HepG2 (cell line): Measurements from ENCODE around the gene DPH5. TPM values are rescaled to one million over a fixed set of nuclear protein-coding genes. Genes with fewer than 3 reads are reported as not detected.

Experiments
- ATAC-seq: fragments of 200-7000 bp; cut with Tn5 transposase; 3 replicates; pipeline ENCODE4 v1.9.1; 2020; ENCODE audit warnings: mild to moderate bottlenecking, moderate library complexity
- Bru-seq: library from RNA; stranded (reverse); fragments of 400-500 nt; gene quantifications from one replicate; lab custom pipeline; 2021; lab: Mats Ljungman, UMichigan
- BruChase-seq, 2 experiments: library from RNA; stranded (reverse); fragments of 400-500 nt; gene quantifications; one replicate each; lab custom pipeline; 2021; lab: Mats Ljungman, UMichigan
- BruUV-seq: library from RNA; stranded (reverse); fragments of 400-500 nt; replicated peaks from 2 replicates; lab custom pipeline; 2021; lab: Mats Ljungman, UMichigan
- CTCF ChIA-PET: fragments of 300-600 bp; formaldehyde crosslinking; extraction: SDS; loops from one replicate; lab custom pipeline; 2021; ENCODE audit warnings: low total read pairs, inconsistent platforms, low intra/inter-chr PET ratio; lab: Yijun Ruan, JAX
- POLR2A ChIA-PET: fragments of 350-600 bp; sonication (Branson Sonifier 250); formaldehyde crosslinking; loops from one replicate; lab custom pipeline; 2020; ENCODE audit warnings: antibody characterized with exemption, inconsistent platforms; lab: Yijun Ruan, JAX
- DNase-seq: peaks from one replicate; pipeline ENCODE4 v3.0.0-alpha.2; 2015; ENCODE audit warnings: low spot score
- FAIRE-seq: peaks from 3 replicates; lab custom pipeline; 2011; peaks lifted over from hg19 to GRCh38; lab: Jason Lieb, UNC
- H2AFZ ChIP-seq: one replicate; pipeline ENCODE4 v1.6.1; 2011; ENCODE audit warnings: low read length, inconsistent platforms
- H3K27ac ChIP-seq: fragments of 300-600 bp; 3 replicates; pipeline ENCODE4 v1.8.0; 2011; ENCODE audit warnings: mixed run types, mild to moderate bottlenecking, mixed read lengths, low read length, inconsistent platforms; ENCODE audit not compliant: insufficient read depth; ENCODE audit errors: extremely low read length
- H3K27me3 ChIP-seq, 2 experiments: fragments of 200-600 bp in 1 of 2; 2 replicates in 1 of 2; 3 replicates in 1 of 2; pipeline versions ENCODE4 v1.6.0 to v1.8.0; 2011; ENCODE audit warnings: low read length in 2 of 2, mild to moderate bottlenecking in 2 of 2, moderate library complexity in 2 of 2, inconsistent platforms in 1 of 2; ENCODE audit not compliant: insufficient read depth in 2 of 2, control insufficient read depth in 1 of 2
- H3K36me3 ChIP-seq, 2 experiments: fragments of 200-600 bp in 1 of 2; replicated peaks in 1 of 2; 2 replicates in 1 of 2; 3 replicates in 1 of 2; pipeline versions ENCODE4 v1.5.1 to v1.8.0; 2011; ENCODE audit warnings: low read length in 2 of 2, inconsistent platforms in 1 of 2; ENCODE audit not compliant: insufficient read depth in 2 of 2, control insufficient read depth in 1 of 2
- H3K4me1 ChIP-seq: 2 replicates; pipeline ENCODE4 v1.5.1; 2012; ENCODE audit warnings: low read length, inconsistent platforms; ENCODE audit not compliant: insufficient read depth
- H3K4me2 ChIP-seq: 2 replicates; pipeline ENCODE4 v1.6.0; 2011; ENCODE audit warnings: low read depth, low read length, inconsistent platforms
- H3K4me3 ChIP-seq, 3 experiments: fragments of 200-600 bp in 1 of 3; sonication (generic), shearing (Covaris generic) in 1 of 3; replicated peaks in 1 of 3; 2 replicates each; pipeline ENCODE4 v1.5.1; 2011 to 2016; ENCODE audit warnings: low read length in 3 of 3, inconsistent platforms in 2 of 3, low read depth in 2 of 3, mild to moderate bottlenecking in 2 of 3, control low read depth in 1 of 3, mixed read lengths in 1 of 3; ENCODE audit not compliant: insufficient read depth in 1 of 3
- H3K79me2 ChIP-seq: one replicate; pipeline ENCODE4 v1.6.1; 2011; ENCODE audit warnings: low read length, inconsistent platforms; ENCODE audit not compliant: insufficient read depth
- H3K9ac ChIP-seq: 2 replicates; pipeline ENCODE4 v1.6.0; 2011; ENCODE audit warnings: mild to moderate bottlenecking, low read depth, low read length, inconsistent platforms; ENCODE audit not compliant: insufficient read depth
- H3K9me3 ChIP-seq: 2 replicates; pipeline ENCODE4 v1.5.1; 2012; ENCODE audit warnings: mild to moderate bottlenecking, low read length
- H4K20me1 ChIP-seq: 2 replicates; pipeline ENCODE4 v1.6.0; 2011; ENCODE audit warnings: inconsistent platforms, mild to moderate bottlenecking, low read length, moderate library complexity; ENCODE audit not compliant: insufficient read depth
- ARHGAP35 ChIP-seq: sonication (generic); formaldehyde crosslinking; IDR thresholded peaks from 2 replicates; pipeline ENCODE4 v1.9.0; 2022; ENCODE audit warnings: mild to moderate bottlenecking, inconsistent platforms, moderate library complexity, missing genetic modification reagents, borderline replicate concordance
- BRCA1 ChIP-seq: sonication (generic); formaldehyde crosslinking; IDR thresholded peaks from 2 replicates; pipeline ENCODE4 v1.4.0; 2020; ENCODE audit warnings: missing genetic modification reagents
- HES4 ChIP-seq: sonication (generic); formaldehyde crosslinking; IDR thresholded peaks from 2 replicates; pipeline ENCODE4 v1.9.0; 2021; ENCODE audit warnings: mild to moderate bottlenecking, missing genetic modification reagents, borderline replicate concordance
- PPARG ChIP-seq: conservative IDR thresholded peaks from 2 replicates; pipeline ENCODE4 v1.6.1; 2016; ENCODE audit warnings: missing biosample characterization, missing genetic modification reagents
- RFX1 ChIP-seq: fragments of 450-650 bp; IDR thresholded peaks from 2 replicates; pipeline ENCODE4 v1.6.1; 2017
- ZSCAN20 ChIP-seq: sonication (generic); formaldehyde crosslinking; IDR thresholded peaks from 2 replicates; pipeline ENCODE4 v1.4.0; 2020; ENCODE audit warnings: missing genetic modification reagents, mild to moderate bottlenecking, borderline replicate concordance
- WGBS: methylation state at CpG from one replicate; pipeline ENCODE4 v1.1.6; 2017; ENCODE audit warnings: low lambda C conversion rate; 5-methylcytosine and 5-hydroxymethylcytosine counted together
- in situ Hi-C: cut with HindIII; loops from 2 replicates; pipeline ENCODE4 v1.10.0; 2017; ENCODE audit warnings: low pct_unique_long_range_greater_than_20kb; ENCODE audit not compliant: extremely low pct_ligation_motif_present
- intact Hi-C: fragments of 100-400 bp; cut with micrococcal nuclease; formaldehyde crosslinking; loops from one replicate; pipeline ENCODE4 v1.10.0; 2022; ENCODE audit not compliant: unreplicated experiment
- long read RNA-seq, 2 experiments: library from RNA in 1 of 2; library from polyadenylated mRNA in 1 of 2; stranded (forward) in 1 of 2; unstranded in 1 of 2; transcript quantifications; one replicate each; pipeline ENCODE4 v2.0.0, GENCODE V29; 2019 to 2022
- polyA minus RNA-seq, 3 experiments: library from RNA; depleted of rRNA, polyadenylated mRNA; stranded (reverse); fragments of >200 nt; gene quantifications; 2 replicates each; pipeline ENCODE4 v1.2.3, GENCODE V29; 2011; ENCODE audit warnings: low replicate concordance in 1 of 3
- polyA plus RNA-seq, 8 experiments: library from polyadenylated mRNA; depleted of rRNA in 3 of 8; stranded (reverse) in 7 of 8; unstranded in 1 of 8; fragments of >200 nt; fragmentation: Illumina TruSeq in 4 of 8; extraction: Trizol in 4 of 8; gene quantifications; 2 replicates each; pipeline versions ENCODE4 v1.2.1 to v1.2.3, GENCODE V29; 2011 to 2016; ENCODE audit warnings: low read depth in 4 of 8, missing spikeins in 1 of 8, mixed read lengths in 1 of 8; ENCODE audit not compliant: insufficient read depth in 1 of 8
- total RNA-seq, 5 experiments: library from RNA; depleted of rRNA; stranded (reverse); fragments of >200 nt; fragmentation: Illumina TruSeq; extraction: Trizol; gene quantifications; 2 replicates each; pipeline ENCODE4 v1.2.3, GENCODE V29; 2016; ENCODE audit warnings: low read depth in 1 of 5
- TF ChIP-seq, protein P1 (sequence below): sonication (generic); formaldehyde crosslinking; IDR thresholded peaks from 2 replicates; pipeline ENCODE4 v1.4.0; 2020; ENCODE audit warnings: low read depth, missing genetic modification reagents
- TF ChIP-seq, protein P2 (sequence below): sonication (generic); formaldehyde crosslinking; IDR thresholded peaks from 2 replicates; pipeline ENCODE4 v1.5.0; 2020; ENCODE audit warnings: missing genetic modification reagents
- TF ChIP-seq, protein P3 (sequence below): sonication (generic); formaldehyde crosslinking; IDR thresholded peaks from 2 replicates; pipeline ENCODE4 v1.4.0; 2020; ENCODE audit warnings: mild to moderate bottlenecking, low read depth, missing genetic modification reagents

The DPH5 gene, protein sequence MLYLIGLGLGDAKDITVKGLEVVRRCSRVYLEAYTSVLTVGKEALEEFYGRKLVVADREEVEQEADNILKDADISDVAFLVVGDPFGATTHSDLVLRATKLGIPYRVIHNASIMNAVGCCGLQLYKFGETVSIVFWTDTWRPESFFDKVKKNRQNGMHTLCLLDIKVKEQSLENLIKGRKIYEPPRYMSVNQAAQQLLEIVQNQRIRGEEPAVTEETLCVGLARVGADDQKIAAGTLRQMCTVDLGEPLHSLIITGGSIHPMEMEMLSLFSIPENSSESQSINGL
- total RNA-seq (2016; rRNA removed; fragmentation: Illumina TruSeq; extraction: Trizol) (53.2 and 71.9 TPM in 2 replicates), polyA plus RNA-seq (2011; rRNA removed) (53.2 and 79.6 TPM in 2 replicates), polyA minus RNA-seq (2011; rRNA and poly(A)+ RNA removed; ENCODE audit: low replicate concordance) (13.1 and 26.7 TPM in 2 replicates), Bru-seq, nascent RNA (percentile 69 among the genes with signal in this experiment), BruChase-seq, experiment 1, labeled RNA remaining after a 6-hour chase (percentile 51 among the genes with signal in this experiment), BruChase-seq, experiment 2, labeled RNA remaining after a 2-hour chase (percentile 63 among the genes with signal in this experiment)
- 33.1 and 38.2 TPM in 2 replicates for total RNA-seq (2016; cell fraction: cytosol; rRNA removed; fragmentation: Illumina TruSeq; extraction: Trizol; ENCODE audit: low read depth)
- 46.8 and 68.3 TPM in 2 replicates for total RNA-seq (2016; cell fraction: insoluble cytoplasmic fraction; rRNA removed; fragmentation: Illumina TruSeq; extraction: Trizol)
- total RNA-seq (2016; cell fraction: membrane; rRNA removed; fragmentation: Illumina TruSeq; extraction: Trizol) = 65.5 and 77.5 TPM in 2 replicates
- 32.7 and 34.5 TPM in 2 replicates for total RNA-seq (2016; cell fraction: nucleus; rRNA removed; fragmentation: Illumina TruSeq; extraction: Trizol)
- 39.6 and 62.6 TPM in 2 replicates for polyA plus RNA-seq (2011; cell fraction: cytosol; rRNA removed)
- 13.5 and 22.1 TPM in 2 replicates for polyA plus RNA-seq (2011; cell fraction: nucleus; rRNA removed)
- 49.4 and 52.3 TPM in 2 replicates for polyA plus RNA-seq (2012)
- polyA plus RNA-seq (2016; cell fraction: cytosol; fragmentation: Illumina TruSeq; extraction: Trizol; ENCODE audit: low read depth) = 33.4 and 40.5 TPM in 2 replicates
- polyA plus RNA-seq (2016; cell fraction: insoluble cytoplasmic fraction; fragmentation: Illumina TruSeq; extraction: Trizol; ENCODE audit: low read depth) = 72.7 and 77.7 TPM in 2 replicates
- 66.6 and 74.5 TPM in 2 replicates for polyA plus RNA-seq (2016; cell fraction: membrane; fragmentation: Illumina TruSeq; extraction: Trizol; ENCODE audit: low read depth)
- 45.1 and 49.4 TPM in 2 replicates for polyA plus RNA-seq (2016; cell fraction: nucleus; fragmentation: Illumina TruSeq; extraction: Trizol; ENCODE audit: insufficient read depth, low read depth)
- polyA minus RNA-seq (2011; cell fraction: cytosol; rRNA and poly(A)+ RNA removed) = 15.5 and 18.1 TPM in 2 replicates
- polyA minus RNA-seq (2011; cell fraction: nucleus; rRNA and poly(A)+ RNA removed) = 22.7 and 31.3 TPM in 2 replicates
- long read RNA-seq, experiment 1, transcript DPH5-203 (8 exons, 1,316 nt) = major isoform, 27 of 53 reads
- long read RNA-seq, experiment 1, partial matches to known transcripts = 6 of 53 reads
- long read RNA-seq, experiment 1, other reads (novel, unspliced or antisense) = 11 of 53 reads
- long read RNA-seq, experiment 2, transcript DPH5-203 (8 exons, 1,316 nt) = major isoform, 51 of 99 reads
- long read RNA-seq, experiment 2, partial matches to known transcripts = 11 of 99 reads
- long read RNA-seq, experiment 2, other reads (novel, unspliced or antisense) = 26 of 99 reads

DNA sequence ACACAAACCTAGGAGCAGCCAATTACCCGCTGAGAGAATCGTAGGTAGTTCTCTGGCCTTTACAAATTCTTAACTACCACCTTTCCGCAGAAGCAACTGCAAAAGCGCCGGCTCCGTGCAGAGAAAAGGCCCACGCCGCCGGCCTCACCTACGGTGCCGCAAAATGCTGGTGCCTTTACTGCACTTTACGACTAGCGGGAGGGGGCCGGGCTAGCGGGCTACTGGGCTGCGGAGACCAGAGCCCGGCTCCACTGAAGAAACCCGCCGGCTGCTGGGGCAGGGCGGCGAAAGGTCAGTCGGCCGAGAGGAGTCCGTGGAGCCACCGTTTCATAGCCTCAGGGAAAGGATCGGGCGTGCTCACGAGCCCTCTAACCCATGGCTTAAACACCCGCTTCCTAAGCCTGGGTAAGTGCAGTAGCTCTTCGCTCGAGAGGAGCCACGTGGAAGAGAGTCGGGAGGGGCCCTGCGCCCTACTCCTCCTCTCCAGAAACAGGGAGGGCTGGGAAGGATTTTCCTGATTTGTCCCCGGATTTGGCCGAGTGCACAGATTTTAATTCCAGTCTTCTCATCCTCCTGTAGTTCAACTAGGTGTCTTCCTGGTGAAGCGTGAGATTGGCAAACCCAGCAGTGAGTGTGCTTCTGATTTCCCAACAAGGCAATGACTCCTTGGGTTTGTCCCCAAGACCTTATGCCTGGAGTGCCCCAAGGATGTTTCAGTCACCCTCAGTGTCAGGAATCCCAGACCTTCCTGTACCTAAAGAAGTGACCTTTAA is at the start of gene DPH5:
DPH5 (minus strand) TSS at position 128 of the 773 bp plus-strand sequence. CDS start 341 bp downstream, outside the sequence.
- Histone ChIP-seq H4K20me1 (no peaks in the 10 kb centered on the region), H3K79me2 (peaks cover 28% of the 10 kb centered on the region), H3K4me3 (peak within 1 kb of the TSS; percentile 78 to 90 (median 83)), H3K36me3 (0 out of 5 replicates have a peak, but pooled peaks cover 0 to 5% of the 10 kb centered on the region in 2 experiments), H3K9me3 (no peaks in the 10 kb centered on the region), H3K9ac (peak within 1 kb of the TSS; percentile 89), H3K4me1 (peaks cover 38% of the 10 kb centered on the region), H3K4me2 (peak within 1 kb of the TSS; percentile 88), H2AFZ (peak within 1 kb of the TSS; percentile 84), H3K27me3 (peaks cover 0 to 5% of the 10 kb centered on the region in 2 experiments; a peak in 1 of 5 replicates), H3K27ac (peak within 1 kb of the TSS; percentile 81)
- POLR2A ChIA-PET = interaction anchor here (1.2 to 1.7 kb wide), 3 partner anchors 11 to 112 kb away, joined by 3 to 4 read pairs (median 4); no protein-coding TSS in a partner anchor
- TSS peak; percentile 83 for BruUV-seq
- in situ Hi-C loops (no loop called here), intact Hi-C loops (loop anchor here (1.0 to 5.0 kb wide), 2 partner anchors 212 to 261 kb away; no protein-coding TSS in a partner anchor)
- WGBS = 2% methylated on average over 9 of the region's 37 CpGs
- CTCF ChIA-PET = no interaction called here
- ATAC-seq (peak; percentile 97), DNase-seq (peak; percentile 82), FAIRE-seq (peak; percentile 36)
- TF ChIP-seq, protein P1, sequence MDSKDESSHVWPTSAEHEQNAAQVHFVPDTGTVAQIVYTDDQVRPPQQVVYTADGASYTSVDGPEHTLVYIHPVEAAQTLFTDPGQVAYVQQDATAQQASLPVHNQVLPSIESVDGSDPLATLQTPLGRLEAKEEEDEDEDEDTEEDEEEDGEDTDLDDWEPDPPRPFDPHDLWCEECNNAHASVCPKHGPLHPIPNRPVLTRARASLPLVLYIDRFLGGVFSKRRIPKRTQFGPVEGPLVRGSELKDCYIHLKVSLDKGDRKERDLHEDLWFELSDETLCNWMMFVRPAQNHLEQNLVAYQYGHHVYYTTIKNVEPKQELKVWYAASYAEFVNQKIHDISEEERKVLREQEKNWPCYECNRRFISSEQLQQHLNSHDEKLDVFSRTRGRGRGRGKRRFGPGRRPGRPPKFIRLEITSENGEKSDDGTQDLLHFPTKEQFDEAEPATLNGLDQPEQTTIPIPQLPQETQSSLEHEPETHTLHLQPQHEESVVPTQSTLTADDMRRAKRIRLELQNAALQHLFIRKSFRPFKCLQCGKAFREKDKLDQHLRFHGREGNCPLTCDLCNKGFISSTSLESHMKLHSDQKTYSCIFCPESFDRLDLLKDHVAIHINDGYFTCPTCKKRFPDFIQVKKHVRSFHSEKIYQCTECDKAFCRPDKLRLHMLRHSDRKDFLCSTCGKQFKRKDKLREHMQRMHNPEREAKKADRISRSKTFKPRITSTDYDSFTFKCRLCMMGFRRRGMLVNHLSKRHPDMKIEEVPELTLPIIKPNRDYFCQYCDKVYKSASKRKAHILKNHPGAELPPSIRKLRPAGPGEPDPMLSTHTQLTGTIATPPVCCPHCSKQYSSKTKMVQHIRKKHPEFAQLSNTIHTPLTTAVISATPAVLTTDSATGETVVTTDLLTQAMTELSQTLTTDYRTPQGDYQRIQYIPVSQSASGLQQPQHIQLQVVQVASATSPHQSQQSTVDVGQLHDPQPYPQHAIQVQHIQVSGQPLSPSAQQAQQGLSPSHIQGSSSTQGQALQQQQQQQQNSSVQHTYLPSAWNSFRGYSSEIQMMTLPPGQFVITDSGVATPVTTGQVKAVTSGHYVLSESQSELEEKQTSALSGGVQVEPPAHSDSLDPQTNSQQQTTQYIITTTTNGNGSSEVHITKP = 0 out of 2 replicates have a peak, but pooled peaks have one; percentile 26
- TF ChIP-seq, protein P2, sequence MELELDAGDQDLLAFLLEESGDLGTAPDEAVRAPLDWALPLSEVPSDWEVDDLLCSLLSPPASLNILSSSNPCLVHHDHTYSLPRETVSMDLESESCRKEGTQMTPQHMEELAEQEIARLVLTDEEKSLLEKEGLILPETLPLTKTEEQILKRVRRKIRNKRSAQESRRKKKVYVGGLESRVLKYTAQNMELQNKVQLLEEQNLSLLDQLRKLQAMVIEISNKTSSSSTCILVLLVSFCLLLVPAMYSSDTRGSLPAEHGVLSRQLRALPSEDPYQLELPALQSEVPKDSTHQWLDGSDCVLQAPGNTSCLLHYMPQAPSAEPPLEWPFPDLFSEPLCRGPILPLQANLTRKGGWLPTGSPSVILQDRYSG = no peak
- TF ChIP-seq, protein P3, sequence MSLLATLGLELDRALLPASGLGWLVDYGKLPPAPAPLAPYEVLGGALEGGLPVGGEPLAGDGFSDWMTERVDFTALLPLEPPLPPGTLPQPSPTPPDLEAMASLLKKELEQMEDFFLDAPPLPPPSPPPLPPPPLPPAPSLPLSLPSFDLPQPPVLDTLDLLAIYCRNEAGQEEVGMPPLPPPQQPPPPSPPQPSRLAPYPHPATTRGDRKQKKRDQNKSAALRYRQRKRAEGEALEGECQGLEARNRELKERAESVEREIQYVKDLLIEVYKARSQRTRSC (CRISPR knock-in tag) = 0 out of 2 replicates have a peak, but pooled peaks have one; percentile 62
- TF ChIP-seq RFX1 (no peak), HES4 (CRISPR knock-in tag) (0 out of 2 replicates have a peak, but pooled peaks have one; percentile 32), PPARG (CRISPR knock-in tag) (peak; percentile 45; the same call in 1 of the 2 replicates), ARHGAP35 (CRISPR knock-in tag) (peak; percentile 67; the same call in 1 of the 2 replicates), ZSCAN20 (CRISPR knock-in tag) (peak; percentile 77; the same call in 1 of the 2 replicates), BRCA1 (CRISPR knock-in tag) (peak; percentile 41; the same call in 1 of the 2 replicates)
